Urinary bladder (tissue), 4 donors: ENCODE measurements around the gene ADARB1. TPM values are rescaled to one million over a fixed set of nuclear protein-coding genes. Genes with fewer than 3 reads are reported as not detected.

Source experiments
- DNase-seq: peaks from one replicate; pipeline ENCODE4 v3.0.0-alpha.2; 2015; ENCODE audit errors: extremely low spot score
- H3K27ac ChIP-seq: one replicate; pipeline ENCODE4 v1.5.1; 2013; ENCODE audit warnings: low read depth, mild to moderate bottlenecking, moderate library complexity
- H3K36me3 ChIP-seq: one replicate; pipeline ENCODE4 v1.6.1; 2013; ENCODE audit warnings: mild to moderate bottlenecking, moderate library complexity; ENCODE audit not compliant: insufficient read depth
- H3K4me1 ChIP-seq: one replicate; pipeline ENCODE4 v1.6.1; 2013; ENCODE audit warnings: mild to moderate bottlenecking, moderate library complexity; ENCODE audit not compliant: insufficient read depth
- H3K4me3 ChIP-seq: one replicate; pipeline ENCODE4 v1.5.1; 2013; ENCODE audit warnings: low read depth, low read length
- WGBS: extraction: QIAGEN DNeasy Blood & Tissue Kit; methylation state at CpG from one replicate; pipeline ENCODE4 v1.1.7; 2013; 5-methylcytosine and 5-hydroxymethylcytosine counted together
- polyA plus RNA-seq: library from polyadenylated mRNA; stranded (reverse); fragments of 200-250 nt; gene quantifications from one replicate; pipeline ENCODE4 v1.2.3, GENCODE V29; 2013
- total RNA-seq: library from RNA; depleted of rRNA; stranded (reverse); fragments of >200 nt; gene quantifications from one replicate; pipeline ENCODE4 v1.2.3, GENCODE V29; 2014
- donor health status: healthy with polysubstance abuse.
- donor health status: healthy.

The ADARB1 gene
- total and polyA plus RNA-seq, 2 donors = 35.3 to 79.8 TPM

- Histone ChIP-seq H3K4me3 (no peak overlapping the region), H3K36me3 (no peaks in the 10 kb centered on the region), H3K27ac (no peak overlapping the region), H3K4me1 (no peaks in the 10 kb centered on the region)
- DNase-seq = no peak
- WGBS = 47% methylated on average over 5 of the region's 5 CpGs
These were observed 28.9 kb upstream of the ADARB1 start for GRCh38 chr21:45045481-45045880.

GRCh38 chr21:45047257-45047656 is 27.1 kb upstream of the ADARB1 start:
- Histone ChIP-seq H3K4me3 (no peak overlapping the region), H3K36me3 (no peaks in the 10 kb centered on the region), H3K4me1 (no peaks in the 10 kb centered on the region), H3K27ac (no peak overlapping the region)
- WGBS = 92% methylated on average over 1 of the region's 1 CpG
- no peak for DNase-seq

- no peaks in the 10 kb centered on the region for H3K36me3 ChIP-seq
- DNase-seq = no peak
- H3K27ac ChIP-seq = no peak overlapping the region
- H3K4me1 ChIP-seq = no peaks in the 10 kb centered on the region
- 69% methylated on average over 11 of the region's 11 CpGs for WGBS
- H3K4me3 ChIP-seq = no peak overlapping the region
These were observed 26.2 kb upstream of the ADARB1 start for GRCh38 chr21:45048026-45048698.

- no peak overlapping the region for H3K4me3 ChIP-seq
- H3K4me1 ChIP-seq = no peaks in the 10 kb centered on the region
- 83% methylated on average over 7 of the region's 7 CpGs for WGBS
- H3K27ac ChIP-seq = no peak overlapping the region
- no peak for DNase-seq
- H3K36me3 ChIP-seq = no peaks in the 10 kb centered on the region
These were observed 25.4 kb upstream of the ADARB1 start for GRCh38 chr21:45048968-45049367.

GRCh38 chr21:45049714-45050344 is 24.6 kb upstream of the ADARB1 start:
- no peak overlapping the region for H3K4me3 ChIP-seq
- H3K27ac ChIP-seq = peak overlapping the region; percentile 6
- H3K36me3 ChIP-seq = no peaks in the 10 kb centered on the region
- WGBS = 42% methylated on average over 12 of the region's 12 CpGs
- no peak for DNase-seq
- no peaks in the 10 kb centered on the region for H3K4me1 ChIP-seq

GRCh38 chr21:45050345-45050796 is 24.0 kb upstream of the ADARB1 start:
- Histone ChIP-seq H3K27ac (no peak overlapping the region), H3K4me1 (no peaks in the 10 kb centered on the region), H3K36me3 (no peaks in the 10 kb centered on the region), H3K4me3 (no peak overlapping the region)
- no peak for DNase-seq
- 47% methylated on average over 14 of the region's 14 CpGs for WGBS

- Histone ChIP-seq H3K36me3 (no peaks in the 10 kb centered on the region), H3K4me3 (no peak overlapping the region), H3K27ac (no peak overlapping the region), H3K4me1 (no peaks in the 10 kb centered on the region)
- 29% methylated on average over 19 of the region's 19 CpGs for WGBS
- DNase-seq = no peak
These were observed 23.4 kb upstream of the ADARB1 start for GRCh38 chr21:45050797-45051489.

GRCh38 chr21:45051580-45052434 is 22.6 kb upstream of the ADARB1 start:
- 69% methylated on average over 24 of the region's 24 CpGs for WGBS
- no peak for DNase-seq

GRCh38 chr21:45052960-45053359 is 21.4 kb upstream of the ADARB1 start:
- DNase-seq = no peak
- Histone ChIP-seq H3K36me3 (no peaks in the 10 kb centered on the region), H3K4me3 (no peak overlapping the region), H3K4me1 (no peaks in the 10 kb centered on the region), H3K27ac (no peak overlapping the region)
- 82% methylated on average over 10 of the region's 10 CpGs for WGBS

More at GRCh38 chr21:45051580-45052434, 22.6 kb upstream of the ADARB1 start:
- no peaks in the 10 kb centered on the region for H3K4me1 ChIP-seq
- no peak overlapping the region for H3K27ac ChIP-seq
- no peak overlapping the region for H3K4me3 ChIP-seq
- H3K36me3 ChIP-seq = no peaks in the 10 kb centered on the region

GRCh38 chr21:45053561-45054226 is 20.7 kb upstream of the ADARB1 start:
- no peak for DNase-seq
- Histone ChIP-seq H3K27ac (no peak overlapping the region), H3K4me1 (no peaks in the 10 kb centered on the region), H3K4me3 (no peak overlapping the region), H3K36me3 (no peaks in the 10 kb centered on the region)
- WGBS = 81% methylated on average over 8 of the region's 8 CpGs

GRCh38 chr21:45054227-45054926 is 20.0 kb upstream of the ADARB1 start:
- Histone ChIP-seq H3K27ac (no peak overlapping the region), H3K4me1 (no peaks in the 10 kb centered on the region), H3K4me3 (no peak overlapping the region), H3K36me3 (no peaks in the 10 kb centered on the region)
- DNase-seq = no peak
- 82% methylated on average over 18 of the region's 18 CpGs for WGBS

GRCh38 chr21:45054927-45055612 is 19.3 kb upstream of the ADARB1 start:
- Histone ChIP-seq H3K36me3 (no peaks in the 10 kb centered on the region), H3K4me1 (no peaks in the 10 kb centered on the region), H3K27ac (no peak overlapping the region), H3K4me3 (no peak overlapping the region)
- 93% methylated on average over 37 of the region's 37 CpGs for WGBS
- no peak for DNase-seq
